NCI-H2196 treated with DMSO at 0.1 percent for 48 hours (cell line): ENCODE data around the gene ZNF516.
"Not testable (repeated sequence)": the region's sequence is repeated elsewhere in the genome, so short reads cannot be mapped to it uniquely, and the experiment has no call there.

Source experiments
- DNase-seq: peaks from one replicate; lab custom pipeline; 2025; ENCODE audit not compliant: unreplicated experiment; lab: John Stamatoyannopoulos, UW

Gene ZNF516, protein sequence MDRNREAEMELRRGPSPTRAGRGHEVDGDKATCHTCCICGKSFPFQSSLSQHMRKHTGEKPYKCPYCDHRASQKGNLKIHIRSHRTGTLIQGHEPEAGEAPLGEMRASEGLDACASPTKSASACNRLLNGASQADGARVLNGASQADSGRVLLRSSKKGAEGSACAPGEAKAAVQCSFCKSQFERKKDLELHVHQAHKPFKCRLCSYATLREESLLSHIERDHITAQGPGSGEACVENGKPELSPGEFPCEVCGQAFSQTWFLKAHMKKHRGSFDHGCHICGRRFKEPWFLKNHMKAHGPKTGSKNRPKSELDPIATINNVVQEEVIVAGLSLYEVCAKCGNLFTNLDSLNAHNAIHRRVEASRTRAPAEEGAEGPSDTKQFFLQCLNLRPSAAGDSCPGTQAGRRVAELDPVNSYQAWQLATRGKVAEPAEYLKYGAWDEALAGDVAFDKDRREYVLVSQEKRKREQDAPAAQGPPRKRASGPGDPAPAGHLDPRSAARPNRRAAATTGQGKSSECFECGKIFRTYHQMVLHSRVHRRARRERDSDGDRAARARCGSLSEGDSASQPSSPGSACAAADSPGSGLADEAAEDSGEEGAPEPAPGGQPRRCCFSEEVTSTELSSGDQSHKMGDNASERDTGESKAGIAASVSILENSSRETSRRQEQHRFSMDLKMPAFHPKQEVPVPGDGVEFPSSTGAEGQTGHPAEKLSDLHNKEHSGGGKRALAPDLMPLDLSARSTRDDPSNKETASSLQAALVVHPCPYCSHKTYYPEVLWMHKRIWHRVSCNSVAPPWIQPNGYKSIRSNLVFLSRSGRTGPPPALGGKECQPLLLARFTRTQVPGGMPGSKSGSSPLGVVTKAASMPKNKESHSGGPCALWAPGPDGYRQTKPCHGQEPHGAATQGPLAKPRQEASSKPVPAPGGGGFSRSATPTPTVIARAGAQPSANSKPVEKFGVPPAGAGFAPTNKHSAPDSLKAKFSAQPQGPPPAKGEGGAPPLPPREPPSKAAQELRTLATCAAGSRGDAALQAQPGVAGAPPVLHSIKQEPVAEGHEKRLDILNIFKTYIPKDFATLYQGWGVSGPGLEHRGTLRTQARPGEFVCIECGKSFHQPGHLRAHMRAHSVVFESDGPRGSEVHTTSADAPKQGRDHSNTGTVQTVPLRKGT

DNA sequence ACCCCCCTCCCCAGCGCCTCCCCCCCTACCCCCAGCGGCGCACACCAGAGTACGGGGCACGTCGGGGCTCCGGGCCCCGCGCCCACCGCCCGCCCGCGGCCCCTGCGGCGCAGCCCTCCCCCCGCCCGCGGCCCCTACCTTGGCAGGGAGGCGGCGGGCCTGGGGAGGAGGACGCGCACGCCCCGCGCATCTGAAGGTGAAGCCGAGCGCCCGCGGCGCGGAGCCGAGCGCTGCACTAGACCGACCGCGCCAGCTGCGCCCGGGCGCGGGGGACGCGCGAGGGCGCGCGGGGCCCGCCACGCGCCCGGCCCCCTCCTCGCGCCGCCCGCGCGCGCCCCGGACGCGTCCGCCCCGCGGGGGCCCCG is at the start of gene ZNF516:
TSS of gene ZNF516 (minus strand) at position 237 of the 365 bp plus-strand sequence. CDS start 52,188 bp downstream, outside the sequence.
- DNase-seq, result peak; percentile 9

DNA sequence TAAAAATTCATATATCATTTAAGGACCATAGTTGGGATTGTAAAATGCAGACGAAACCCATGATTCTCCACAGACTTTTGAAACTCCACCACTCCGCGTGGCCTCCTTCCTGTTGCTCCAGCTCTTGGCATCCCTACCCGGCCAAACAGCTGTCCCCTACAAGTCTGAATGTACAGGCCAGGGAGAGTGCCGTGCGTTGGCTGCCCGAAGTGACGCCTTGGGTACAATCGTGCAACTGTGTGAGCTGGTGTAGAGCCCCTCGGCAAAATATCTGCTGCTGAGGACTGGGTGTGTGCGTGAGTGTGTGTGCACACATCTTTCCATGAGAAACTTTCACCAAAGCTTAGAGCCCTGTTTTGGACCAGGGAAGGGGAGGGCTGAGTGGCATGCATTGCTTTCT is 43.8 kb upstream of the ZNF516 start:
- no peak for DNase-seq

DNA sequence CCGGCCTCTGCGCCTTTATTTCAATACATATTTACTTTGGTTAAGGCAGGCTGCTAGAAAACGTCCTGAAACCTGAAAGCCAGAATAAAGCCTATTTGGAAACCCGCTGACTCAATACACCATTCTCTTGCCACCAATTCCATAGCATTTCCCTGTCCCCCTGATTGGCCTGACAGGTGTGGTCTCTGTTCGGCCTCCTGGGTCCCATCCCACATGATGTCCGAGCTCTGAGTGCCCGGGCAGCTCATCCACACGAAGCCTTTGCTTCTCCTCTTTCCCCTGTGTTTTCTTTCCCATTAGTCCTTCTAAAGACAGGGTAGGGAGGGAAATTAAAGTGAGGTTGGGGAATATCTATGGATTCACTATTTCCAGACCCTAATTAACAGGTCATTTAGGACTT is 42.6 kb upstream of the ZNF516 start:
- DNase-seq, result no peak

DNA sequence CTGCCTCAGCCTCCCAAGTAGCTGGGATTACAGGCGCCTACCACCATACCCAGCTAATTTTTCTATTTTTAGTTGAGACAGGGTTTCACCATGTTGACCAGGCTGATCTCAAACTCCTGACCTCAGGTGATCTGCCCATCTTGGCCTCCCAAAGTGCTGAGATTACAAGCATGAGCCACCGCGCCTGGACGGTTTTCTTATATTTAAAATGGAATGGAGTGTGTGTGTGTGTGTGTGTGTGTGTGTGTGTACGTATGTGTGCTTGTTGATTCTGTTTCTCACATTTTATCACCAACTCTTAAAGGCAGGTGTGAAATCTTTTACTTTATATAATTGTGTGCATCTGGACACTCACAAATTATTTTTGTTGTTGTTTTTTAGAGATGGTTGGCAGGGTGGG is 41.6 kb upstream of the ZNF516 start:
- DNase-seq, result not testable (repeated sequence)

DNA sequence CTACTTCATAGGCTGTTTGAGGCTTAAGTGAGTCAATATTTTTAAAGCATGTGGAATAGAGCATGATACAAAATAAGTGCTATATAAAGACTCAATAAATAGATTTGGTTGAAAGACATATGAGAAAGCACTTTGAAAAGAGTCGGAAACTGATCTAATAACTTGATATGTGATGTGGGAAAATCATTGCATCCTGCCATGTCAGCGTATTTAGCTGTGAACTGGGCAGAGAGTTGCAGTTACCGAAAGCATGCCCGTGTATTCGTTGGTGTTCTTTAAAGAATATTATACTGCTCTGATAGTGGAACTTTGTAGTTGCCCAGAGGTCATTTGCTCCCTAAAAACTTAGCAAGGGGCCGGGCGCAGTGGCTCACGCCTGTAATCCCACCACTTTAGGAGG is 37.8 kb upstream of the ZNF516 start:
- no peak for DNase-seq

DNA sequence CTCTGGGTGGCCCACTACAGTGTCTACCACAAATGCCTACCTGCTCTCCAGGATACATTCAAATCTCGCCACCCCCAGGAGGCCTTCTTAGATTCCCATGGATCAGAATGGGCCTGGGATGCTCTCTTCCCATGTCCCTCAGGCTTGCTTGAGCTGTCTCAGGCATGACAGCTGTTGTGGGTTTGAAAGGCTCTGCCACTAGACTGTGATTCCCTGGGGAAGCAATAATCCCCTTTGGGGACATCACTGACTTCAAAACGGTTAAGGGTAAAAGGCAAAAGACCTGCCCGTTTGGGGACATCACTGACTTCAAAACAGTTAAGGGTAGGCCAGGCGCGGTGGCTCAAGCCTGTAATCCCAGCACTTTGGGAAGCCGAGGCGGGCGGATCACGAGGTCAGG is 35.8 kb upstream of the ZNF516 start:
- DNase-seq, result no peak

DNA sequence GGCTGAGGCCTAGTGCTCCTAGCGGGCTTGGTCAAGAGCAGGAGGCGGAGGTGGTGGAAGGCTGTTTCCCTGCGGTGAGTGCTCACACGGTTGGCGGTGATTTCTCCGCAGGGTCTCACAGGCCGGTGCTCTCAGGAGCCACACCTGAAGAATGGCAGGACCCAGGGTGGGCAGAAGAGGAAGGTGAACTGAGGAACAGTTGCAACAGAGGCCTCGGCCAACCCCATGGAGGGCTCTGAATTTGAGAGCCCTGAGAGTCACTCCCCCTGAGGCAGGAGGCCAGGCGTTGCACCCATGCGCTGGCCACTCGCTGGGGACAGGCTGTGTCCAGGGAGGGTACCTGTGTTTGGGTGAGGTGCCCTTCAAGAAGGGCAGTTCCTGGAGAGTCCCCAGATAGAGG is 35.3 kb upstream of the ZNF516 start:
- DNase-seq, result no peak

DNA sequence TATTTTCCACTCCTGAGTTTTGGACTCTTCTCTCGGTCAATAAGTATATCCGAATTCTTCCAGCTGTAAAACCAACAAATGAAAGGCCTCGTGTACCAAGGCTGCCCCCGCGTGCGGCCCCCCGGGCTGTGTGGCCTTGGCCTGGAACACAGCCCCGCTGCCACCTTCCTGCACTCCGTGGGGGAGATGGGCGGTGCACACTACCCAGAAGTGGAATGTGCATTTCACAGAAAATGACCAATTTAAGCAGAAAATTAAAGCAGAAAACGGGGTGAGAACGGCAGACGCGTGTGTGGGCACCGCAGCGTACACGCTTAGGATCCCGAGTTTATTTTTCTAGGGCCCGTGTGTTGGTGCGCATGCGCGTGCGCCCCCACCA is 34.4 kb upstream of the ZNF516 start:
- no peak for DNase-seq

DNA sequence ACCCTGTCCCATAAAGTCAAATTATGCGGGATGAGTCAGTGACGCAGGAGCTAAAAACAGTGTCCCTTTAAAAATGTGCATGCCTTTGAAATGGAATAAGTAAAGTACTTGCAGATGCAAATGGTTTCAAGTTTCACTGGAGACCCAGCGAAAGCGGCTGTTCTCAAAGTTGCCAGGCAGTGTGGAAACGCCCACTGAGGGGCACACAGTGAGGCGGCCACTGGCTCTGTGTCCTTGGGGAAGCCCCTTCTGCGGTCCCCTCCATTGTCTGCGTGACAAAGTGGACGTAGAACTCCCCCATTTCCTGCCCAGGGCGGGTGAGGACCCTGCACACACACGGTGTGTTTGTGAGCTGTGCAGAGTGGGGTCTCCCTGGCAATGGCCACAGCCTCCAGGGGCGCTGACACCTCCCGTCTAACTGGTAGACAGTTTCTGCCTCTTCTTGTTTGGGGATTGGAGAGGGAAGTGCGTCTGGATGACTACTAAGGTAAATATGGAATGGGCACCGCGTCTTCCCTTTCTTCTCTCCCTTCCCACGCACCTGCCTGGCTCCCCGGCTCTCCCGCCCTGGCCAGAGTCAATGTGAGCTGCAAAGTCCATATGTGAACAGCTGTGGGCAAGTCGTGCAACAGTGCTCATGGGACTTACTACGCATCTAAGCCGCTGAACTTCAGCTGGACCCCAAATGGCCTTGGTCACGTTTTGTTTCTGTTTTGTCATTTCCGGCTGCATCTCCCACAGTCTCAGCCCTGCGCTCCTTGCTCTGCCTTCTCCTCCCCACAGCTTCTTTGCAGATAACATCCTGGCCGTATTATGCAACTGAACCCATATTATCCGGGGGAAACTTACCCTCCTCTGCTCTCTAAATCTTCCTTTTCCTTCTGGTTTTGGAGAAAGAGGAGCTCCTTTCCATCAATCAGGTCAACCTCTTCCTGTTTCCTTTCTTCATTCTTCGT is 33.7 kb upstream of the ZNF516 start:
- peak; percentile 10 for DNase-seq

DNA sequence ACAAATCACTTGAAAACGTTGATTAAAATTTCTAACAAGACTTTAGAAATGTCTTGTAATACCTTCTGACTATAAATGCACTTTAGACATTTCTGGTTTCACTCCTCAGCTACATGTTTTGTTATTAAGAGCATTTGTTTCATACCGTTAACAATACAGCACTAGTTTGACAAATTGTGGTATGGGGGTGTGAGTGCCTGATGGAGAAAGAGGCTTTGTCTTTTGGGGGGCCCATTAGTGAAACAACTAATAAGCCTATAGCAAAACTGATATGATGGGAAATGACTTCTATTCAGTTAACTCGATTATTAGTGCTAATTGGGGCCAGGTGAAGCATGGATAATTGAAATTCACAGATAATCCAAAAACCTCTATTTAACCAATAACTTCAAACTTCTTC is 30.9 kb upstream of the ZNF516 start:
- DNase-seq, result no peak

DNA sequence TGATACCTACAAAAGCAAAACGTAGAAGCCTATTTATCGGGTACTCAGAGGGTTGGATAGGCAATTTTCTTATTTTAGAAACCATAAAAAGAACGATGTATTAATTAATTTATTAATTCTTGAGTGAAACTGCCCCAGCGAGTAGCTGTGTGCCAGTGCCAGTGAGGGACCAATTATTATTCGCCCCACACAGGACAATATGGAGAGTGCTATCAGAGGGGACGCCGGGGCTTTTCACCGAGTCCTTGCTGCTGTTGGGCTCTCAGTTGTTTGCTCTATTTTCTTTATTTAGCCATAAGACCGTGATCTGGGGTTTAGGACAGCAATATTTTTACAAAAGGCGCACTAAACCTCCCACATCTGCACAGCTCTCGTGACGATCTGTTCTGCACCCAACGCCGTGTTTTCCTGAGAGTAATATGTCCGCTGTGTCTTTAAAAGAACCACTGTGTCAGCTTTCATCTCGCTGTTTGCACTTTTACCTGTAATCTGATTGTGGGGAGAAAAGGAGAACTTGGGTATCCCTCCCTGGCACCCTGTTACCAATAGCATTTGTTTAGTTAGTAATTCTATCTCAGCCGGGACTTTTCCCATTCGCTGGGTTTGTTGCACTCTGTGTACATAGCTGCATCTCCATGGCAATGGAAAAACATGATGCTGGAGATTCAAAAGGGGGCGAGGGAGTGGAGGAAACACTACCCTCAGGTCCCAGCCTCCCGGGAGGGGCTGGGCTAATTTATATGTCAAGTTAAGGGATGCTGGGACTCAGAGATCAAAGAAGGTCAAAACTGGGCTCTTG is 30.1 kb upstream of the ZNF516 start:
- peak; percentile 93 for DNase-seq

DNA sequence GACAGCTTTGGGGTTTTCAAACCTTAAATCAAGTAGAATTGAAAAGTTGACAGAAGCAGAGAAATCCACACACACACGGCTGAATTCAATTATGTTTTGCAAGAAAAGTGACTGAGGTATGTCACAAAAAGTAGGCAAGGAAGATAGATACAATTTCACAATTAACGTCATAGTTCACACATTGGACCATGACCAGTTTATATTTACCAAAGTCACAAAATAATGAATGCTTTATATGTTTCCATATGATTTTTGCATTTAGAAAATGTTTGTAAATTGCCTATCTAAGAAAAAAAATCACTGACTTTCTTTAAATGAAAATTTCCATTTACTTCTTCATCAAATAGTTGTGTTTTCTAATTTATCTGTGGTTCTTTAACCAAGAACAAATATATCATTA is 29.4 kb upstream of the ZNF516 start:
- DNase-seq, result no peak

DNA sequence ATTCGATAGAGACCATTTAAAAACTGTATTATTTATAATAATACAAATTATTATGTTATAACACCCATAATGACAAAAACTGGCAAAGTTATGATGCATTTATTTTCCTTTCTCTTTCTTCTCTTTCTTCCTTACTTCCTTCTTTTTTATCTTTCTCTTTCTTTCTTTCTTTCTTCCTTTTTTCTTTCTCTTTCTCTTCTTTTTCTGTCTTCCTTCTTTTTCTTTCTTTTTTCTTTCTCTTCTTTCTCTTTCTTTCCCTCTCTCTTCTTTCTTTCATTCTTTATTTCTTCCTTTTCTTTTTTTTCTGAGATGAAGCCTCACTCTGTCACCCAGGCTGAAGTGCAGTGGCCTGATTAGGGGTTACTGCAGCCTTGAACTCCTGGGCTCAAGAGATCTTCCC is 27.5 kb upstream of the ZNF516 start:
- DNase-seq, result no peak

DNA sequence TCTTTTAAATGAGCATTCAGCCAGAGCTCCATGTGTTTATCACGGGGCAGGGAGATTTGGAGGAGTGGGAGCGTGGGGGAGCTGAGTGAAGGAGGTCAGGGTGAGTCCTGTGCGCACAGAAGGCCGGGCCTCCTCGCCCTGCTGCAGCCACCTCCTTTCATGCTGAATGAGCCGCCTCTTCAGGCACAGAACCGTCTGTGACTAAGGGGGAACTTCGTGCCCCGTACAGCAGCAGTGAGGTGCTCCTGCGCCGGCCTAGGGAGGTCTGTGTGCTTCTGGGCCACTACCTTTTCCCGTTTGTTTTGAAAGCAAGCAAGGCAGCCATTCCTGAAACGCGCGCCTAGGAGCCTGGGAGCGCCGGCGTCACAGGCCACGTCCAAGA is 27.1 kb upstream of the ZNF516 start:
- DNase-seq, result no peak

DNA sequence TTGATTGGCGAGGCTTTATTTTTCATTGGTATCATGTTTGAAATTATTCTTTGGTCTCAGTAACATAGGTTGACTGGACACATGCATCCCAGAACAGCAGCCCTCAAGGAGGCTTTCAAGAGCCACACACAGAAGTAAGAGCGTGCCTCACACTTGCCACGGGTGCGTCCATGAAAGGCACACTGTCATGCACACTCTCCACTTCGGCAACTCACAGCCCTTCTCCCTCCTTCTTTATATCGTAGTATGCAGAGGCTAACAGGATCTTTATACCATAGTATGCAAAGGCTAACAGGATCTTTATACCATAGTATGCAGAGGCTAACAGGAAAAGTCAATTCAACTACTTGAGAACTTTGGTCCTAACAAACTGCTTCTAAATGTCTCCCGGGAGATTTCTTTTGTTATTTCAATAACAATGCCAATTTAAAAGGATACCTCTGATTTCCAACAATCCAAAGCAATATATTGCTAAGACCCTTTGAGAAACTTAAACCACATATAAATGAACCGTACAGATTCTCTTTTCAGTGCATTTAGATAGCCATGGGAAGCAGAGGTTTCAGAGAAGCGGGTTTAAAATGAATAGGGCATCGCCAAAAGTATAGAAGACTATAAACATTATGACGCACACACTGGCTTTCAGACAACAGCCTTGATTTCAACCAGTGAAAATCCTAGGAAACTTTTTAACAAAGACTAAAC is 26.5 kb upstream of the ZNF516 start:
- no peak for DNase-seq

DNA sequence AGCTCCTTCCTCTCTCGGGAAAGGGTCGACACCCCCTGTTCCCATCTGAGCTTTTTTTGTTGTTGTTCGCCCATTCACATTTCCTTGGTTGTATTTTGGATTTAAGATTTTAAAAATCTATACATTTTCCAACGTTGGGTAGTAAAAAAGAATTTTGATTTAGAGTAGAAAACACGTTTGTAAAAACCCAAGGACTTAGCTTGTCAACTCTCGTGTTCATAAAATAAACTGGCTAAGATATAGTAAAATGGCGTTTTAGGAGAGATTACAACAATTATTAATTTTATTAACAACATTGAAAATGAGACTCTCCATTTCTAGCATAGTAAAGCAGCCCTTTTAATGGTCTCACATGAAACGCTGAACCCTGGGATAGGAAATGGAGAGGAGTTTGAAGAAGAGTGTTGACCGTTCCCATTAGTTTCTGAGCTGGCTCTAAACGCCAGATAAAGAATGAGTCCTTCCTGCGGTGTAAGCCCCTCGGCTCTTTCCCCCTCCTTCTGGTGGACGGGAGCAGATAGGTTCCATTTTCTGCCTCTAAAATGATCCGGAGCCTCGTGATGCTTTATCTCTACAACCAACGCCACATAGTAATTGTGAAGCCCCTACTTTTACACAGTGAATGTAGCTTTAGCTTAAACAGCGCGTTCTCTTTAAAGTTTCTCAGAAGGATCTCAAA is 24.0 kb upstream of the ZNF516 start:
- no peak for DNase-seq

DNA sequence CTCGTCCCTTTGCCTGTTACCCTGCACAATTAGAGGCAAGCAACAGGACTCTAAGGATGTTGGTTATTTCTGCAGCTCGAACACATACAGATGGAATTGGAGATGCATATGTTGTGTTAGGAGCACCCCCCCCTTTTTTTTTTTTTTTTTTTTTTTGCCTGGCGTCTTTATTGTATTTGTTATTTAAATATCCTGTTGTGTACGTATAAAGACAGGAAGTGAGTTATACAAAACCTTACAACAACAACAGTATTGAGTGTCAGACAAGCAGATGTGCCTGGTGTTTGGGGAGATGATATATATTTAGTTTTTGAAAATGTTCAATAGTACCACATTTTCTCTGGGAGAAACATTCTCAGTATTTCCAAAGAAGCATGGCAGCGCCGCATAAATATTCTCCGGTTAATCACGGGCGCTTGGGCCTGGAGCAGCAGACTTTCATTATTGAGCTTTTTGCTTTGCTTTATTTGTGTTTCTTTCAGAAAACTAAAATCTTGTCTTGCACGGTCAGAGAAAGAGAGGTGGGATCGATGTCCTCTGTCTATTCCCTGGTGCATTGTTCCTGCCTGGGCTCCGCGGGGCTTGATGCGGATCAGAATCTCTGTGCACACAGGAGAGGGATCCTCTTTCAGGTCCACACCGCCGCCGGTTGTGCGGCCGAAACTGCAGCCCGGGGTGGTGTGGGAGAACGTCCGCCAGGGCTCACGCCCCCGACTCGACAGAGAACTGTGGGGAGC is 23.2 kb upstream of the ZNF516 start:
- DNase-seq, result no peak

DNA sequence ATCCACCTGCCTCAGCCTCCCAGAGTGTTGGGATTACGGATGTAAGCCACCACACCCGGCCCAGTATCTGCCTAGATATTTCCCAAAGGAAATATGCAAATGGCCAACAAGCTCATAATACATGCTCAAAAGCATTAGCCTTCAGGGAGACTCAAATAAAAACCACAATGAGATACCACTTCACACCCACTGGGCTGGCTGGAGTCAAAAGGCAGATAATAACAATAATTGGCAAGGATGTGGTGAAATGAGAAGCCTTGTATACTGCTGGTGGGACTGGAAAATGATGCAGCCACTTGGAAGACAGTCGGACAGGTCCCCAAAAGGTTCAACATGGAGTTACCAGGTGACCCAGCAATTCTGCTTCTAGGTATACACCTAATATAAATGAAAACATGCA is 20.5 kb upstream of the ZNF516 start:
- DNase-seq, result no peak
